WI38 (cell line): ENCODE results near the gene CMC2.
A peak's percentile ranks its signal among the peaks of the same experiment; 100 is the strongest.

Experiments used
- H3K4me3 ChIP-seq: 2 replicates; pipeline ENCODE4 v1.5.1; 2011; ENCODE audit warnings: low read depth, mild to moderate bottlenecking, control low read depth, low read length
- TF ChIP-seq, protein P1 (sequence below): IDR thresholded peaks from 2 replicates; pipeline ENCODE4 v1.5.1; 2012; ENCODE audit warnings: low read depth, mild to moderate bottlenecking, control low read depth, low read length

Gene CMC2

GRCh38 chr16:80931801-80932707, 74.6 kb downstream of the CMC2 start:
- peak overlapping the region; percentile 55 for H3K4me3 ChIP-seq
- TF ChIP-seq, protein P1, sequence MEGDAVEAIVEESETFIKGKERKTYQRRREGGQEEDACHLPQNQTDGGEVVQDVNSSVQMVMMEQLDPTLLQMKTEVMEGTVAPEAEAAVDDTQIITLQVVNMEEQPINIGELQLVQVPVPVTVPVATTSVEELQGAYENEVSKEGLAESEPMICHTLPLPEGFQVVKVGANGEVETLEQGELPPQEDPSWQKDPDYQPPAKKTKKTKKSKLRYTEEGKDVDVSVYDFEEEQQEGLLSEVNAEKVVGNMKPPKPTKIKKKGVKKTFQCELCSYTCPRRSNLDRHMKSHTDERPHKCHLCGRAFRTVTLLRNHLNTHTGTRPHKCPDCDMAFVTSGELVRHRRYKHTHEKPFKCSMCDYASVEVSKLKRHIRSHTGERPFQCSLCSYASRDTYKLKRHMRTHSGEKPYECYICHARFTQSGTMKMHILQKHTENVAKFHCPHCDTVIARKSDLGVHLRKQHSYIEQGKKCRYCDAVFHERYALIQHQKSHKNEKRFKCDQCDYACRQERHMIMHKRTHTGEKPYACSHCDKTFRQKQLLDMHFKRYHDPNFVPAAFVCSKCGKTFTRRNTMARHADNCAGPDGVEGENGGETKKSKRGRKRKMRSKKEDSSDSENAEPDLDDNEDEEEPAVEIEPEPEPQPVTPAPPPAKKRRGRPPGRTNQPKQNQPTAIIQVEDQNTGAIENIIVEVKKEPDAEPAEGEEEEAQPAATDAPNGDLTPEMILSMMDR, result no peak

- no peak overlapping the region for H3K4me3 ChIP-seq
- TF ChIP-seq, protein P1, result peak; percentile 61
These were observed 82.2 kb downstream of the CMC2 start for GRCh38 chr16:80924372-80924978.

GRCh38 chr16:80923356-80923755, 83.3 kb downstream of the CMC2 start:
- TF ChIP-seq, protein P1, result no peak
- H3K4me3 ChIP-seq, result no peak overlapping the region
